ENCODE results near the gene PLEKHA7. TPM values are rescaled to one million over a fixed set of nuclear protein-coding genes. Genes with fewer than 3 reads are reported as not detected.
A peak's percentile ranks its signal among the peaks of the same experiment; 100 is the strongest.

PLEKHA7 gene
- total and polyA plus RNA-seq, 2 of the 4 experiments (the other 2 are of a cell fraction), result 0.12 TPM; not detected in 1

DNA sequence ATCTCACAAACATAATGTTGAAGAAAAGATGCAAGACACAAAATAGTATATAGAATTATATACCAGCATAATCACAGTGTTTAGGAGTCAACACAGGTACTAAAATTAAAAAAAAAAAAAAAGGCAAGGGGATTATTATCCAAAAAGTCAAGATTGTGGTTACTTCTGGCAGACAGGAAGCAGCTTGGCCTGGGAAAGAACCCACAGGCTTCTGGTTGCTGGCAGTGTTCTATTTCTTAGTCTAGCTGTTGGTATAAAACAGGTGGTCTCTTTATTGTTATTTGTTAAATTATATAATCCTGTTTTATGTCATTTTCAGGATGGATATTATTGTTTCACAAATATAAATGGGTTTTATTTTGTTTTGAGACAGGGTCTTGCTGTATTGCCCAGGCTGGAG is 221.8 kb downstream of the PLEKHA7 start:
- H2BK20ac ChIP-seq (ENCODE audit: low read depth, low read length), result no peak overlapping the region
- no peak overlapping the region for H3K27ac ChIP-seq (ENCODE audit: insufficient read depth, low read length)
- no peak overlapping the region for H3K4me2 ChIP-seq (ENCODE audit: low read depth, low read length)

More for the DNA sequence above, 221.8 kb downstream of the PLEKHA7 start:
- no peak overlapping the region for H2AFZ ChIP-seq (replicated peaks; ENCODE audit: low read length, poor library complexity)
- no peak overlapping the region for H2BK120ac ChIP-seq (ENCODE audit: low read depth, low read length)
- in situ Hi-C loops (cut with MboI; ENCODE audit: low sequenced_read_pairs) (no loop called here), intact Hi-C loops (cut with micrococcal nuclease) (no loop called here), dilution Hi-C loops (cut with HindIII; ENCODE audit: low sequenced_read_pairs, unreplicated experiment) (no loop called here)
- POLR2A ChIA-PET (ENCODE audit: unreplicated experiment), result no interaction called here
- no peaks in the 10 kb centered on the region for H4K20me1 ChIP-seq (ENCODE audit: insufficient read depth, low read length)
- 0 out of 3 replicates have a peak overlapping the region, but pooled peaks have one; percentile 36 for H2BK15ac ChIP-seq (ENCODE audit: low read depth, low read length)
- no peak overlapping the region for H2AK5ac ChIP-seq (ENCODE audit: low read depth, low read length)
- DNase-seq (no peak), ATAC-seq (ENCODE audit: low read depth) (no peak)
- H3K27me3 ChIP-seq (ENCODE audit: control insufficient read depth, insufficient read depth, low read length), result no peaks in the 10 kb centered on the region; the same call in 1 of the 2 replicates
- H4K5ac ChIP-seq (ENCODE audit: low read depth, low read length), result no peak overlapping the region
- no peak overlapping the region for H3K4ac ChIP-seq (ENCODE audit: low read depth, low read length)
- no peak overlapping the region for H3K4me3 ChIP-seq (ENCODE audit: insufficient read depth, low read depth, low read length)
- H3K4me1 ChIP-seq (ENCODE audit: control insufficient read depth, insufficient read depth, low read length), result peaks cover 6% of the 10 kb centered on the region
- no peak overlapping the region for H4K91ac ChIP-seq (ENCODE audit: insufficient read depth, low read depth, low read length)
- no peaks in the 10 kb centered on the region for H3K79me1 ChIP-seq (ENCODE audit: low read depth in 1 of 2, low read length in 2 of 2)
- TF ChIP-seq SMC3 (IDR thresholded peaks at IDR 0.05; ENCODE audit: low read depth, low read length), result no peak
- TF ChIP-seq RFX5 (IDR thresholded peaks at IDR 0.05; ENCODE audit: low read depth, low read length), result no peak
- TF ChIP-seq POLR2A (IDR thresholded peaks at IDR 0.05; ENCODE audit: low read depth, low read length), result no peak
- TF ChIP-seq, protein P1, sequence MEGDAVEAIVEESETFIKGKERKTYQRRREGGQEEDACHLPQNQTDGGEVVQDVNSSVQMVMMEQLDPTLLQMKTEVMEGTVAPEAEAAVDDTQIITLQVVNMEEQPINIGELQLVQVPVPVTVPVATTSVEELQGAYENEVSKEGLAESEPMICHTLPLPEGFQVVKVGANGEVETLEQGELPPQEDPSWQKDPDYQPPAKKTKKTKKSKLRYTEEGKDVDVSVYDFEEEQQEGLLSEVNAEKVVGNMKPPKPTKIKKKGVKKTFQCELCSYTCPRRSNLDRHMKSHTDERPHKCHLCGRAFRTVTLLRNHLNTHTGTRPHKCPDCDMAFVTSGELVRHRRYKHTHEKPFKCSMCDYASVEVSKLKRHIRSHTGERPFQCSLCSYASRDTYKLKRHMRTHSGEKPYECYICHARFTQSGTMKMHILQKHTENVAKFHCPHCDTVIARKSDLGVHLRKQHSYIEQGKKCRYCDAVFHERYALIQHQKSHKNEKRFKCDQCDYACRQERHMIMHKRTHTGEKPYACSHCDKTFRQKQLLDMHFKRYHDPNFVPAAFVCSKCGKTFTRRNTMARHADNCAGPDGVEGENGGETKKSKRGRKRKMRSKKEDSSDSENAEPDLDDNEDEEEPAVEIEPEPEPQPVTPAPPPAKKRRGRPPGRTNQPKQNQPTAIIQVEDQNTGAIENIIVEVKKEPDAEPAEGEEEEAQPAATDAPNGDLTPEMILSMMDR (conservative IDR thresholded peaks at IDR 0.05; ENCODE audit: low read depth, low read length), result no peak
- TF ChIP-seq MXI1 (IDR thresholded peaks at IDR 0.05; ENCODE audit: borderline replicate concordance, low read depth, low read length), result no peak
- no peak for TF ChIP-seq NFE2L2 (IDR thresholded peaks at IDR 0.05; ENCODE audit: low read depth, low read length)
- no peak for TF ChIP-seq CEBPB (IDR thresholded peaks at IDR 0.05; ENCODE audit: low read depth, low read length)
- TF ChIP-seq, protein P2, sequence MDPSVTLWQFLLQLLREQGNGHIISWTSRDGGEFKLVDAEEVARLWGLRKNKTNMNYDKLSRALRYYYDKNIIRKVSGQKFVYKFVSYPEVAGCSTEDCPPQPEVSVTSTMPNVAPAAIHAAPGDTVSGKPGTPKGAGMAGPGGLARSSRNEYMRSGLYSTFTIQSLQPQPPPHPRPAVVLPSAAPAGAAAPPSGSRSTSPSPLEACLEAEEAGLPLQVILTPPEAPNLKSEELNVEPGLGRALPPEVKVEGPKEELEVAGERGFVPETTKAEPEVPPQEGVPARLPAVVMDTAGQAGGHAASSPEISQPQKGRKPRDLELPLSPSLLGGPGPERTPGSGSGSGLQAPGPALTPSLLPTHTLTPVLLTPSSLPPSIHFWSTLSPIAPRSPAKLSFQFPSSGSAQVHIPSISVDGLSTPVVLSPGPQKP (IDR thresholded peaks at IDR 0.05; ENCODE audit: borderline replicate concordance, low read depth, low read length), result no peak
- no peak for TF ChIP-seq RAD21 (IDR thresholded peaks at IDR 0.05; ENCODE audit: low read length)
- no peak for TF ChIP-seq MAFK (IDR thresholded peaks at IDR 0.05; ENCODE audit: low read depth, low read length)
- no peak for TF ChIP-seq RCOR1 (IDR thresholded peaks at IDR 0.05; ENCODE audit: insufficient replicate concordance, low read length)
- no peak for TF ChIP-seq MAZ (IDR thresholded peaks at IDR 0.05; ENCODE audit: borderline replicate concordance, low read depth, low read length)
- no peak for TF ChIP-seq FOS (IDR thresholded peaks at IDR 0.05; ENCODE audit: low read depth, low read length)
- TF ChIP-seq CHD1 (IDR thresholded peaks at IDR 0.05; ENCODE audit: low read depth, low read length), result no peak
- no peak for TF ChIP-seq BHLHE40 (IDR thresholded peaks at IDR 0.05; ENCODE audit: low read depth, low read length)
- TF ChIP-seq, protein P3, sequence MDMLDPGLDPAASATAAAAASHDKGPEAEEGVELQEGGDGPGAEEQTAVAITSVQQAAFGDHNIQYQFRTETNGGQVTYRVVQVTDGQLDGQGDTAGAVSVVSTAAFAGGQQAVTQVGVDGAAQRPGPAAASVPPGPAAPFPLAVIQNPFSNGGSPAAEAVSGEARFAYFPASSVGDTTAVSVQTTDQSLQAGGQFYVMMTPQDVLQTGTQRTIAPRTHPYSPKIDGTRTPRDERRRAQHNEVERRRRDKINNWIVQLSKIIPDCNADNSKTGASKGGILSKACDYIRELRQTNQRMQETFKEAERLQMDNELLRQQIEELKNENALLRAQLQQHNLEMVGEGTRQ (IDR thresholded peaks at IDR 0.05; ENCODE audit: low read depth, low read length), result no peak
- H3K9me1 ChIP-seq (ENCODE audit: insufficient read depth, low read length), result peaks cover 7% of the 10 kb centered on the region
- H3K56ac ChIP-seq (ENCODE audit: extremely low read depth, insufficient read depth, low read length), result no peak overlapping the region
- no peak overlapping the region for H3K23ac ChIP-seq (ENCODE audit: low read depth, low read length)
- H2AK9ac ChIP-seq (replicated peaks; ENCODE audit: low read depth, low read length, poor library complexity), result no peak overlapping the region
- no peaks in the 10 kb centered on the region for H3K9me3 ChIP-seq (ENCODE audit: control insufficient read depth, insufficient read depth, low read length)
- H3K18ac ChIP-seq (ENCODE audit: low read depth, low read length), result no peak overlapping the region
- no TSS peak for BruUV-seq (replicated peaks)
- H3K36me3 ChIP-seq (ENCODE audit: control insufficient read depth, insufficient read depth, low read length), result no peaks in the 10 kb centered on the region
- H2BK5ac ChIP-seq (ENCODE audit: low read depth, low read length, poor library complexity, severe bottlenecking), result no peak overlapping the region
- H3K14ac ChIP-seq (replicated peaks; ENCODE audit: low read depth, low read length), result no peak overlapping the region
- no peak overlapping the region for H3K9ac ChIP-seq (ENCODE audit: low read depth, low read length)
- no peak overlapping the region for H4K8ac ChIP-seq (ENCODE audit: low read depth in 2 of 2, low read length in 2 of 2)
- CTCF ChIA-PET, result interaction anchor here (0.6 kb wide), 1 partner anchor 24 kb away, joined by 3 read pairs; no protein-coding TSS in a partner anchor
